ENCODE data around the gene SUMF1.
"Not testable (repeated sequence)": the region's sequence is repeated elsewhere in the genome, so short reads cannot be mapped to it uniquely, and the experiment has no call there.

SUMF1 gene

GRCh38 chr3:4458961-4459360, 8.1 kb downstream of the SUMF1 start:
- no peak overlapping the region for H3K27ac ChIP-seq (ENCODE audit: low read depth, low read length)
- H3K27me3 ChIP-seq (ENCODE audit: insufficient read depth, low read length) = no peaks in the 10 kb centered on the region
- H3K4me1 ChIP-seq (ENCODE audit: control insufficient read depth, insufficient read depth, low read length, unreplicated experiment) = no peaks in the 10 kb centered on the region

DNA sequence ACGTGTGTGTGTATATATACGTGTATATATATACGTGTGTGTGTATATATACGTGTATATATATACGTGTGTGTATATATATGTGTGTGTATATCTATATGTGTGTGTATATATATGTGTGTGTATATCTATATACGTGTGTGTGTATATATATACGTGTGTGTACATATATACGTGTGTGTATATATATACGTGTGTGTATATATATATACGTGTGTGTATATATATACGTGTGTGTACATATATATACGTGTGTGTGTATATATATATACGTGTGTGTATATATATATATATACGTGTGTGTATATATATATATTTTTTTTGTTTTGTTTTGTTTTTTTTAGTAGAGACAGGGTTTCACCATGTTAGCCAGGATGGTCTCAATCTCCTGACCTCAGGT, 10.3 kb downstream of the SUMF1 start:
- not testable (repeated sequence) for H3K36me3 ChIP-seq (ENCODE audit: insufficient read depth, low read length); H3K4me3 ChIP-seq (ENCODE audit: low read depth, low read length); H3K27ac ChIP-seq (ENCODE audit: low read depth, low read length); H3K79me2 ChIP-seq (ENCODE audit: control insufficient read depth, insufficient read depth, low read length, unreplicated experiment); H3K4me1 ChIP-seq (ENCODE audit: control insufficient read depth, insufficient read depth, low read length, unreplicated experiment); H3K27me3 ChIP-seq (ENCODE audit: insufficient read depth, low read length); H2AFZ ChIP-seq (ENCODE audit: low read length, unreplicated experiment)

More at GRCh38 chr3:4458961-4459360, 8.1 kb downstream of the SUMF1 start:
- no peaks in the 10 kb centered on the region for H3K36me3 ChIP-seq (ENCODE audit: insufficient read depth, low read length)
- H3K79me2 ChIP-seq (ENCODE audit: control insufficient read depth, insufficient read depth, low read length, unreplicated experiment) = peaks cover 4% of the 10 kb centered on the region
- no peak overlapping the region for H3K4me3 ChIP-seq (ENCODE audit: low read depth, low read length)
- H2AFZ ChIP-seq (ENCODE audit: low read length, unreplicated experiment) = no peak overlapping the region

GRCh38 chr3:4454142-4454541, 12.9 kb downstream of the SUMF1 start:
- no peak overlapping the region for H3K27ac ChIP-seq (ENCODE audit: low read depth, low read length)
- no peaks in the 10 kb centered on the region for H3K27me3 ChIP-seq (ENCODE audit: insufficient read depth, low read length)
- H3K36me3 ChIP-seq (ENCODE audit: insufficient read depth, low read length) = peaks cover 7% of the 10 kb centered on the region; the same call in 1 of the 2 replicates
- H2AFZ ChIP-seq (ENCODE audit: low read length, unreplicated experiment) = no peak overlapping the region
- H3K79me2 ChIP-seq (ENCODE audit: control insufficient read depth, insufficient read depth, low read length, unreplicated experiment) = peaks cover 4% of the 10 kb centered on the region
- H3K4me3 ChIP-seq (ENCODE audit: low read depth, low read length) = no peak overlapping the region
- no peaks in the 10 kb centered on the region for H3K4me1 ChIP-seq (ENCODE audit: control insufficient read depth, insufficient read depth, low read length, unreplicated experiment)

GRCh38 chr3:4449043-4449805, 17.8 kb downstream of the SUMF1 start:
- no peaks in the 10 kb centered on the region for H3K79me2 ChIP-seq (ENCODE audit: control insufficient read depth, insufficient read depth, low read length, unreplicated experiment)
- H3K36me3 ChIP-seq (ENCODE audit: insufficient read depth, low read length) = peaks cover 7% of the 10 kb centered on the region; the same call in 1 of the 2 replicates
- no peak overlapping the region for H3K4me3 ChIP-seq (ENCODE audit: low read depth, low read length)
- no peak overlapping the region for H3K27ac ChIP-seq (ENCODE audit: low read depth, low read length)
- no peaks in the 10 kb centered on the region for H3K27me3 ChIP-seq (ENCODE audit: insufficient read depth, low read length)
- no peaks in the 10 kb centered on the region for H3K4me1 ChIP-seq (ENCODE audit: control insufficient read depth, insufficient read depth, low read length, unreplicated experiment)
- H2AFZ ChIP-seq (ENCODE audit: low read length, unreplicated experiment) = no peak overlapping the region

GRCh38 chr3:4448187-4448586, 18.9 kb downstream of the SUMF1 start:
- H3K79me2 ChIP-seq (ENCODE audit: control insufficient read depth, insufficient read depth, low read length, unreplicated experiment) = no peaks in the 10 kb centered on the region
- no peak overlapping the region for H3K4me3 ChIP-seq (ENCODE audit: low read depth, low read length)
- no peaks in the 10 kb centered on the region for H3K27me3 ChIP-seq (ENCODE audit: insufficient read depth, low read length)
- no peak overlapping the region for H2AFZ ChIP-seq (ENCODE audit: low read length, unreplicated experiment)
- H3K4me1 ChIP-seq (ENCODE audit: control insufficient read depth, insufficient read depth, low read length, unreplicated experiment) = no peaks in the 10 kb centered on the region
- peaks cover 7% of the 10 kb centered on the region; the same call in 1 of the 2 replicates for H3K36me3 ChIP-seq (ENCODE audit: insufficient read depth, low read length)
- no peak overlapping the region for H3K27ac ChIP-seq (ENCODE audit: low read depth, low read length)

GRCh38 chr3:4447295-4447999, 19.6 kb downstream of the SUMF1 start:
- Histone ChIP-seq H3K36me3 (ENCODE audit: insufficient read depth, low read length) (peaks cover 7% of the 10 kb centered on the region; the same call in 1 of the 2 replicates), H3K27me3 (ENCODE audit: insufficient read depth, low read length) (no peaks in the 10 kb centered on the region), H3K27ac (ENCODE audit: low read depth, low read length) (no peak overlapping the region), H2AFZ (ENCODE audit: low read length, unreplicated experiment) (no peak overlapping the region), H3K4me1 (ENCODE audit: control insufficient read depth, insufficient read depth, low read length, unreplicated experiment) (no peaks in the 10 kb centered on the region), H3K79me2 (ENCODE audit: control insufficient read depth, insufficient read depth, low read length, unreplicated experiment) (no peaks in the 10 kb centered on the region), H3K4me3 (ENCODE audit: low read depth, low read length) (no peak overlapping the region)

DNA sequence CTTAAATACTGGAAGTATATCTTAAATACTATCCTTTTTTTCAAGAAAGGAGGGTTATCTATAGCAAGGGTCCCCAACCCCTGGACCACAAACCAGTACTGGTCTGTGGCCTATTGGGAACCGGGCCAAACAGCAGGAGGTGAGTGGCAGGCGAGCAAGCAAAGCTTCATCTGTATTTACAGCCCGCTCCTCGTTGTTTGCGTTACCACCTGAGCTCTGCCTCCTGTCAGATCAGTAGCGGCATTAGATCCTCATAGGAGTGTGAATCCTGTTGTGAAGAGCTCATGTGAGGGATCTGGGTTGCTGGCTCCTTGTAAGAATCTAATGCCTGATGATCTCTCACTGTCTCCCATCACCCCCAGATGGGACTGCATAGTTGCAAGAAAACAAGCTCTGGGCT, 26.1 kb downstream of the SUMF1 start:
- Histone ChIP-seq H3K36me3 (ENCODE audit: insufficient read depth, low read length) (peaks cover 5% of the 10 kb centered on the region; the same call in 1 of the 2 replicates), H3K27ac (ENCODE audit: low read depth, low read length) (no peak overlapping the region)

DNA sequence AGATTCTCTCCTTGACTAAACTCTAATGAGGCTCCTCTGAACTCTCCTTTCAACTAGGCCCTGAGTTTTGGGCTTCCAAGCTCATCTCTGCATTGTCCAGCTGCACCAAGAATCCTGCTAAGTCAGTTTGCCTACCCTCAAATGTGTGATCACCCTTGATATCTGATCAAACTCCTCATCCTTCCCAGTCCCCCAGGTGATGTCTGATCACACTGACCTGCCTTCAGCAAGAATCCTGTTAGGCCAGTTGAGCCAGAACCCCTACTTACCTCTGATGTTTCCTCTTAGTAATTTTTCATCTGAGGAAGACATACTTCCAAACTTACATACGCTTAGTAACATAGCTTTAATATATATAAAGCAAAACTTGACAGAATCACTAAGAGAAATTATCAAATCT, 28.8 kb downstream of the SUMF1 start:
- Histone ChIP-seq H3K79me2 (ENCODE audit: control insufficient read depth, insufficient read depth, low read length, unreplicated experiment) (no peaks in the 10 kb centered on the region), H3K4me1 (ENCODE audit: control insufficient read depth, insufficient read depth, low read length, unreplicated experiment) (peaks cover 7% of the 10 kb centered on the region), H3K27me3 (ENCODE audit: insufficient read depth, low read length) (no peaks in the 10 kb centered on the region), H3K36me3 (ENCODE audit: insufficient read depth, low read length) (peaks cover 13% of the 10 kb centered on the region), H3K4me3 (ENCODE audit: low read depth, low read length) (no peak overlapping the region), H3K27ac (ENCODE audit: low read depth, low read length) (no peak overlapping the region), H2AFZ (ENCODE audit: low read length, unreplicated experiment) (no peak overlapping the region)

More for the DNA sequence above, 26.1 kb downstream of the SUMF1 start:
- Histone ChIP-seq H2AFZ (ENCODE audit: low read length, unreplicated experiment) (no peak overlapping the region), H3K79me2 (ENCODE audit: control insufficient read depth, insufficient read depth, low read length, unreplicated experiment) (no peaks in the 10 kb centered on the region), H3K4me1 (ENCODE audit: control insufficient read depth, insufficient read depth, low read length, unreplicated experiment) (peaks cover 7% of the 10 kb centered on the region), H3K4me3 (ENCODE audit: low read depth, low read length) (no peak overlapping the region), H3K27me3 (ENCODE audit: insufficient read depth, low read length) (no peaks in the 10 kb centered on the region)

DNA sequence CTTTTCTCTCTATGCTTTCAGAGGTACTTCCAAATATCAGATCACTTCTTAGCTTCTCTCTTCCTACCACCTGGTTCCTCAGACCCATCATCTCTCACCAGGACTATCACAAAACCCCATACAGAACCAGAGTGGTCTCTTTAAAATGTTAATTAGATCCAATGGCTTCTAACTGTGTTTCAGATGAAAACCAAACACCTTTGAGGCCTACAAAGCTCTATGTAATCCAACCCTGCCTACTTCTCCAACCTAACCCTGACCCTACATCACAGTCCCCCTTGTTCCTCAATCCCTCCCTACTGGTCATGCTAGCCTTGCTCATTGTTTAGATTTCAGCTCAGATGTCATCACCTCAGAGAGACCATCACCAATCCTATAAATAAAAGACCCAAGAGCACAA, 34.8 kb downstream of the SUMF1 start:
- Histone ChIP-seq H3K4me1 (ENCODE audit: control insufficient read depth, insufficient read depth, low read length, unreplicated experiment) (peaks cover 4% of the 10 kb centered on the region), H3K36me3 (ENCODE audit: insufficient read depth, low read length) (peaks cover 22% of the 10 kb centered on the region), H3K79me2 (ENCODE audit: control insufficient read depth, insufficient read depth, low read length, unreplicated experiment) (no peaks in the 10 kb centered on the region), H3K4me3 (ENCODE audit: low read depth, low read length) (no peak overlapping the region), H3K27me3 (ENCODE audit: insufficient read depth, low read length) (no peaks in the 10 kb centered on the region), H2AFZ (ENCODE audit: low read length, unreplicated experiment) (no peak overlapping the region), H3K27ac (ENCODE audit: low read depth, low read length) (no peak overlapping the region)

DNA sequence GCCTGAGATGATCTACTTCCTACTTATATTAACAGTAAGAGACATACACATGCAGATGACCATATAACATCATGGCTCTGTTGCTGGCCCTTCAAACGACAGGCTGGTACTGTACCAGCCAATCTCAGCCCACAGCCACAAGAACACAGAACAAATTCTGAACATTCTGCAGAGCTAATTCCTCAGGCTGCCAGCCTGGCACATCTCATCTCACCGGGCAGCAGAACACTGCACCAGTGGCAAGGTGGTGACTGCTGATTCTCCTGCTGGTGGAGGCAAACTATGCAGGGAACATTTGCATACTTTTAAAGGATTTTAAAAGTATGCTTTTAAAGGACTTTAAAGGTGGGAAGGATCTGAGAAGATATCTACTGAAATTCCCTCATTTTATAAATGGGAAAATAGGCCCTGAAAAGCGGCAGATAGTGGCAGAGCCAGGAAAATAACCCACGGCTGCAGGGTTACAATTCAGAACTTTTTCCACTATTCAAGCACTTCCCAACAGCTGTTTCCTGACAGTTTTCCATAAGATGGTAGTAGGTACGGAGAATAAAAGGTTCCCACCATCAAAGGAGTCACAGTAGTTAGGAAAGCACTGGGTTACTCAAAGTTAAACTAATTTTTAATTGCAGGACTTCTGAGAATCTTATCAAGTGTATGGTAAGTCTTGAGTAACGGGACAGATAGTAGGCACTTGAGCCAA, 37.3 kb downstream of the SUMF1 start:
- H3K36me3 ChIP-seq (ENCODE audit: insufficient read depth, low read length) = peaks cover 22% of the 10 kb centered on the region
- peaks cover 23% of the 10 kb centered on the region for H3K4me1 ChIP-seq (ENCODE audit: control insufficient read depth, insufficient read depth, low read length, unreplicated experiment)
- no peak overlapping the region for H3K4me3 ChIP-seq (ENCODE audit: low read depth, low read length)
- H2AFZ ChIP-seq (ENCODE audit: low read length, unreplicated experiment) = no peak overlapping the region
- H3K27ac ChIP-seq (ENCODE audit: low read depth, low read length) = no peak overlapping the region
- no peaks in the 10 kb centered on the region for H3K79me2 ChIP-seq (ENCODE audit: control insufficient read depth, insufficient read depth, low read length, unreplicated experiment)
- no peaks in the 10 kb centered on the region for H3K27me3 ChIP-seq (ENCODE audit: insufficient read depth, low read length)
